SK-N-MC (cell line): ENCODE measurements around the gene JSRP1.

ENCODE experiments used
- DNase-seq: peaks from one replicate; pipeline ENCODE4 v3.0.0-alpha.2; 2011; ENCODE audit warnings: low read depth, low spot score
- H3K27ac ChIP-seq: fragments of 200-600 bp; sonication (generic); 2 replicates; pipeline ENCODE4 v1.5.1; 2016; ENCODE audit warnings: mixed run types
- H3K36me3 ChIP-seq: fragments of 200-600 bp; sonication (generic); 2 replicates; pipeline ENCODE4 v1.6.1; 2017; ENCODE audit warnings: antibody characterized with exemption, low read length, mixed read lengths; ENCODE audit not compliant: insufficient read depth
- H3K4me3 ChIP-seq: fragments of 200-600 bp; sonication (generic); 2 replicates; pipeline ENCODE4 v1.5.1; 2016
- H3K9ac ChIP-seq: fragments of 200-600 bp; sonication (generic); 2 replicates; pipeline ENCODE4 v1.8.0; 2017; ENCODE audit warnings: mixed run types, mixed read lengths; ENCODE audit not compliant: insufficient read length
- H3K9me3 ChIP-seq: fragments of 200-600 bp; sonication (generic); 2 replicates; pipeline ENCODE4 v1.6.1; 2017; ENCODE audit warnings: low read depth, mild to moderate bottlenecking, antibody characterized with exemption, low read length, moderate library complexity, mixed read lengths
- EZH2 ChIP-seq: fragments of 200-600 bp; sonication (generic); IDR thresholded peaks from one replicate; pipeline ENCODE4 v1.6.1; 2017; ENCODE audit warnings: antibody characterized with exemption
- FOXP2 ChIP-seq: optimal IDR thresholded peaks from 2 replicates; pipeline ENCODE3; 2011; ENCODE audit warnings: mild to moderate bottlenecking, moderate library complexity; ENCODE audit not compliant: insufficient read depth; ENCODE audit errors: extremely low read length, control extremely low read depth
- POLR2AphosphoS5 ChIP-seq: IDR thresholded peaks from 2 replicates; pipeline ENCODE4 v1.6.1; 2012; ENCODE audit warnings: mild to moderate bottlenecking, low read depth, low read length, borderline replicate concordance

JSRP1 gene

DNA sequence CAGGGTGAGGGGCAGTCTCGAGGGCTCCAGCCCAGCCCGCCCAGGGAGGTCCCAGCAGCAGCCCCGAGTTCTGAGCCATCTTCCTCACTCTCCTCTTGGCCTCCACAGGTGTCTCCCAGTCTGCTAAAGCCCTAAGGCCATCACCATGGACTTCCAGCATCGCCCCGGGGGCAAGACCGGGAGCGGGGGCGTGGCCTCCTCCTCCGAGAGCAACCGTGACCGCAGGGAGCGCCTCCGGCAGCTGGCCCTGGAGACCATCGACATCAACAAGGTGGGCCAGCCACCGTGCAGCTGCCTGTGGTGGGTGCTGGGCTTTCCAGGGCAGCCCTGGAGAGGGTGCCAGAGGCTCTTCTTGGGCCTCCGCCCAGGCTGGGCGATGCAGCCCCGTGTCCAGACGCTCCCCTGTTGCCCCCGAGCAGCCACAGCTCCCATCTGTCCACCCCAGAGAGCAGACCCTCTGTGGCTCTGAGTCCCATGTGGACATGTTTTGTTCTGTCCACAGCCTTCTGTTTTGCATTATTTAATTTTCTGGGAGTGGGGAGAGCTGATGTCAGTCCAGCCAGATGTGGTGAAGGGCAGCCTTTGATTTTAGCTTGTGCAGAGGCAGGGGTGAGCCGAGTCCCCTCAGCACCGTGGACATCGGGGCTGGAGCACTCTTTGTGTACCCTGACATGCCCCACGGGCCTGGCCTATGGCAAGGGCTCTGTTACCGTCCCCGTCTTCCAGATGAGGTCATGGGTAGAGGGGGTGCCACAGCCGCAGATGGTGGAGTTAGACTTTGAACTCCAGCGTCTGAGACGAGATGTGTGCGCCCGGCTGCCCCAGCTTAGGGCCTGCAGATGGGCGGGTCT, 12.7 kb downstream of the JSRP1 start:
- no peak for DNase-seq
- no peak for TF ChIP-seq EZH2
- Histone ChIP-seq H3K27ac (no peak overlapping the region), H3K4me3 (no peak overlapping the region), H3K9ac (no peak overlapping the region), H3K9me3 (no peaks in the 10 kb centered on the region), H3K36me3 (peaks cover 69% of the 10 kb centered on the region)

DNA sequence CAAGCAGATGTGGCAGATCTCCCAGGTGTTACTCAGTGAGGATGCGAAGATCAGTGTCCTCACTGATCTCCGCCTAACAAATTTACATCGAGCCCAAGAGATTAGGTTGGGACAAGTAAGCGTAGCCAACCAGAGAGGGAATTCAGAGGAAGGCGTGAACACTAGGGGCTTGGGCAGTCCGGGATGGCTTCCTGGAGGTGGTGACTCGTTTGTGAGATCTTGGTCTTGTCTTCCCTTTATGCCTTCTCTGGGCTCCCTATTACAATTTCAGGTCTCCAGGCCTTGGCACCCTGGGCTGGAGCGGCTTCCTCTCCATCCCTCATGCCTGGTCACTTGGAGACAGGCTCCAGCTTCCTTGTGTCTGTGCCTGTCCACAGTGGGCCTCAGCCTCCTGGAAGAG, 13.4 kb downstream of the JSRP1 start:
- Histone ChIP-seq H3K9ac (no peak overlapping the region), H3K27ac (no peak overlapping the region), H3K4me3 (no peak overlapping the region), H3K9me3 (no peaks in the 10 kb centered on the region), H3K36me3 (peaks cover 76% of the 10 kb centered on the region)
- DNase-seq = no peak
- TF ChIP-seq EZH2 (no peak), POLR2AphosphoS5 (no peak), FOXP2 (no peak)

DNA sequence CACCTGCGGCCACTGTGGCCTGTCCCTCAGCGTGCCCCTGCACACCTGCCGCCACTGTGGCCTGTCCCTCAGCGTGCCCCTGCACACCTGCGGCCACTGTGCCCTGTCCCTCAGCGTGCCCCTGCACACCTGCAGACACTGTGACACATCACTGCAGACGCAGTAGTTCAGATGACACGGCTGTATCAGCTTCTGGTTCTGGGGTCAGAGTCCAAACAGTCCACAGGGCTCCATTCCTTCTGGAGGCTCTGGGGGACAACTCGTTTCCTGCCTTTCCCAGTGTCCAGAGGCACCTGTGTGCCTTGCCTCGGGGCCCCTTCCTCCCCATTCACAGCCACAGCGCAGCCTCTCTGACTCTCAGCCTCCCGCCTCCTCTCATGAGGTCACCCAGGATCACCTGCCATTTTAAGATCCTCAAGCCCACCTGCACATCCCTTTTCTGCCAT, 14.1 kb downstream of the JSRP1 start:
- peaks cover 72% of the 10 kb centered on the region for H3K36me3 ChIP-seq

DNA sequence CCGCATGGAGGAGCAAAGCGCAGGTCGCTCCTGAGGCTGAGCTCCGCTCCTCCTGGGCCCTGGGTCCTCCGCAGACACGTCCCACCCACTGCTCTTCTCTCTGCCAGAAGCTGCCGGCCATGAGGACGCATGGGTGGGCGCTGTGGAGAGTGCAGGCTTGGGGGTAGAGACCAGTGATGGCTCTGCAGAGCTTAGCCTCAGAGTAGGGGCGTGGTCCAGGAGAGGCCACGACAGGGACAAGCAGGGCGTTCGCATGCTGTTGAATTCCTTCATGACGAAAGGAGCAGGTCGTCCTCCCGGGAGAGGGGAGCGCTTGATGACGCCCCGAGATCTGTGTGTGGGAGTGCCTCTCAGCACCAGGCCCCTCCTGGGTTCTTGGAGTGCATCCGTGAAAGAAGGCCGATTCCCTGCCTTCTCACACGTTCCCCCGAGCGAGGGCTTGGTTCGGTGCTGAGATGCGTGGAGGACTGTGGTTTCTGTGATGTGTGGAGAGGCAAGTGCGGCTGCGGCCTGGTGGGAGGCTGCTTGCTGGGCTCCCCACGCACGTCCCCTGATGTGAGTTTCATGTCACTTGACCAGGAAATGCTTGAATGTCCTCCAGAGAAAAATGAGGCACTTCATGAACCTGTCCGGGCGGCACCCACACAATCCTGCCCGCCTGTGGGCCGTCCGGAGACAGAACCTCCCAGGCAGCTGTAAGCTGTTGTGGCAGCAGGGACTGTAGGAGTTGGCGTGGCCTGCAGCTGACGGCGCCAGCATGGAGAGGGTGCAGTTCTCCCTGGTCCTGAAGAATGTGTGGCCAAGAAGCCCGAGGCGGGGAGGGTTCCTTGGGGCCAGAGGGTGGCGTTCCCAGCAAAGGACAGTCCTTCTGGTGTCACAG, 15.1 kb downstream of the JSRP1 start:
- peaks cover 62% of the 10 kb centered on the region for H3K36me3 ChIP-seq
- H3K27ac ChIP-seq = no peak overlapping the region
- H3K9ac ChIP-seq = peak overlapping the region; percentile 45
- no peak overlapping the region for H3K4me3 ChIP-seq
- no peak; the same call in 1 of the 2 replicates for TF ChIP-seq POLR2AphosphoS5
- no peak for TF ChIP-seq EZH2
- no peak for TF ChIP-seq FOXP2
- DNase-seq = no peak
- H3K9me3 ChIP-seq = no peaks in the 10 kb centered on the region

More for the DNA sequence above, 14.1 kb downstream of the JSRP1 start:
- TF ChIP-seq FOXP2 (no peak), EZH2 (no peak), POLR2AphosphoS5 (no peak)
- H3K27ac ChIP-seq = no peak overlapping the region
- no peak overlapping the region for H3K4me3 ChIP-seq
- H3K9ac ChIP-seq = no peak overlapping the region
- DNase-seq = no peak
- H3K9me3 ChIP-seq = no peaks in the 10 kb centered on the region

DNA sequence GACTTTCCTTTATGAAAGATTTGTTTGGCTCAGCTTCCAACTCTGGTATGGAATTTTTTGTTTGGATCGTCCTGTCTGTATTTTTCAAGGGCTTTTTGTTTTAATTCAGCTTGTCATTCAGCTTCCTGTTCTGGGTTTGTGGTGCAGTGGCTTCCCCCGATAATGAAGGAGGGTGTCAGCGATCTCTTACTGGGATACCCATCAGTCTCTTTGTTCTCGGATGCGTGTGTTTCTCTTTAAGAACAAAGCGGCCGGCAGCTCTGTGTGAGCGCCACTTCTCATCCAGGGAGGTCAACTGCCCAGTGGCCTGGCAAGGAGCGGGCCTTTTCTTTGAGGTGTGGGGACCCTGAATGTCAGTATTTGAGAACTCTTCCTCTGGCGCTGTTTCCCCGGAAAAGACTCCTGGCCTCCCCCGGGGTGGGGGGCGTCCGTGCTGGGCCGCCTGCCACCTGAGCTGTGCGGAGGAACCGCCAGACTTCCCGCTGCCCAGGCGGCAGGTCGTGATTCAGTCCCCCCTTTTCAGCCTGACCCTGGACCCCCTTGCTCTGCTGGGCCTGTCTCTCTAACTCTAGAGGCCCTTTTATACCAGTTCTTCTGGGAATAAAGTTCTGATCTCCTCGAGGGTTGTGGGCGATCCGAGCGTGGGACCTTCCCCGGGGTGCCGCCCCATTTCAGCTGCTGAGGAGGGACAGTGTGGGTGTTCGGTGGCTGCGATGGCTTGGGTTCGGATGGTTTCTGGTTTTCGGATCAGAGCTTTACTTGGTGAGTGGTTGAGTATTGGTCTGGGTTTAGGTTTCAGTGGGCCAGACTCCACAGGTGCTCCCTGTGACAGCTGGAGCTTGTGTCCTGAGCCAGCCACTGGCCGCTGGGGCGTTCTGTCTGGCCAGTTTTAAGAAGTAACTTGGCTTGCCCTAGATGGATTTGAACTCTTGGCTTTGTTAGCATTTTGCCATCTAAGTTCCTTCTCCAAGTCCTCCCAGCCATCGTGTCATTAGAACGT, 16.1 kb downstream of the JSRP1 start:
- Histone ChIP-seq H3K9ac (peak overlapping the region; percentile 95), H3K27ac (peak overlapping the region; percentile 22; the same call in 1 of the 2 replicates), H3K4me3 (peak overlapping the region; percentile 91), H3K9me3 (no peaks in the 10 kb centered on the region), H3K36me3 (peaks cover 51% of the 10 kb centered on the region)
- no peak for TF ChIP-seq EZH2
- DNase-seq = no peak

DNA sequence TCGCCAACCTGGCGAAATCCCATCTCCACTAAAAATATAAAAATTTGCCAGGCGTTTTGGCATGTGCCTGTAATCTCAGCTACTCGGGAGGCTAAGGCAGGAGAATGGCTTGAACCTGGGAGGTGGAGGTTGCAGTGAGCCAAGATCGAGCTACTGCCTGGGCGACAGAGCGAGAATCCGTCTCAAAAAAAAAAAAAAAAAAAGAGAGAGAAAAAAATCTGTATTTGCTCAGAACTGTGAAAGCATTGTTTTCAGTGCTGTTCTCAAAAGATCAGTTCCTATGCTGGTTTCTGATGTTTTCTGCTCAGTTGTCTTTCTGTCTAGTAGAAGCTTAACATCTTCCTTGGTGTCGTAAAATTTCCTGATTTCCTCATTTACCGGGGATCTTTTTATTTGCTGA, 17.0 kb downstream of the JSRP1 start:
- H3K36me3 ChIP-seq = peaks cover 42% of the 10 kb centered on the region
- H3K4me3 ChIP-seq = peak overlapping the region; percentile 91

DNA sequence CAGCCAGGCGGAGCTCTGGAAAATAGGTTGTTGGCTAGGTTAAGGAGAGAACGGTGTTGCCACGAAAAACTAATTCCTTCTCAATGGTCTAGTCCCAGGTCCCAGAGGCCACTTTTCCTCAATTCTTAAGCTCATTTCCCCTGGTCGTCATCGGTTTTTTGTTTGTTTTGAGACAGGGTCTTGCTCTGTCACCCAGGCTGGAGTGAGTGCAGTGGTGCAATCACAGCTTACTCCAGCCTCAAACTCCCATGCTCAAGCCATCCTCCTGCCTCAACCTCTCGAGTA, 18.4 kb downstream of the JSRP1 start:
- Histone ChIP-seq H3K9ac (peak overlapping the region; percentile 95), H3K4me3 (peak overlapping the region; percentile 91), H3K27ac (no peak overlapping the region), H3K9me3 (no peaks in the 10 kb centered on the region), H3K36me3 (peaks cover 32% of the 10 kb centered on the region)
- no peak for DNase-seq
- TF ChIP-seq FOXP2 (no peak), POLR2AphosphoS5 (no peak), EZH2 (no peak)

More for the DNA sequence above, 17.0 kb downstream of the JSRP1 start:
- no peak for TF ChIP-seq EZH2
- no peak for TF ChIP-seq FOXP2
- TF ChIP-seq POLR2AphosphoS5 = no peak
- peak overlapping the region; percentile 22; the same call in 1 of the 2 replicates for H3K27ac ChIP-seq
- H3K9ac ChIP-seq = peak overlapping the region; percentile 95
- no peaks in the 10 kb centered on the region for H3K9me3 ChIP-seq
- DNase-seq = no peak
